ENCODE measurements around the gene MLH1.

GRCh38 chr3:37025561-37026335 lies 32.4 kb downstream of the MLH1 start:
- TF ChIP-seq YY1 (IDR thresholded peaks at IDR 0.05; ENCODE audit: insufficient read depth, insufficient read length) (no peak), ZNF274 (IDR thresholded peaks at IDR 0.05; ENCODE audit: low read depth, low read length) (no peak), SUZ12 (IDR thresholded peaks at IDR 0.05; ENCODE audit: extremely low read depth, insufficient read depth, insufficient read length) (no peak)
